ENCODE results near the gene PDGFC.

Gene PDGFC

GRCh38 chr4:156764145-156764544 is 207.5 kb downstream of the PDGFC start:
- Histone ChIP-seq H3K9me2 (ENCODE audit: low read depth, low read length) (no peaks in the 10 kb centered on the region), H3K27ac (ENCODE audit: low read depth, low read length, poor library complexity, severe bottlenecking) (no peak overlapping the region), H3K79me2 (ENCODE audit: insufficient read depth, low read length) (no peaks in the 10 kb centered on the region), H3K9me3 (ENCODE audit: low read length) (no peaks in the 10 kb centered on the region), H3K4me1 (ENCODE audit: insufficient read depth, low read length, severe bottlenecking) (no peaks in the 10 kb centered on the region), H3F3A (ENCODE audit: insufficient read depth, low read length) (no peaks in the 10 kb centered on the region), H3K4me3 (ENCODE audit: low read depth, low read length, poor library complexity, severe bottlenecking) (no peak overlapping the region), H4K20me1 (ENCODE audit: insufficient read depth, low read length) (no peaks in the 10 kb centered on the region), H3K36me3 (ENCODE audit: insufficient read depth, low read length) (no peaks in the 10 kb centered on the region), H3K4me2 (ENCODE audit: low read length) (no peak overlapping the region), H3K27me3 (ENCODE audit: insufficient read depth, low read length) (no peaks in the 10 kb centered on the region), H3K9ac (ENCODE audit: low read length) (no peak overlapping the region), H2AFZ (ENCODE audit: low read length) (no peak overlapping the region)
- no peak for TF ChIP-seq CTCF (IDR thresholded peaks at IDR 0.05; ENCODE audit: low read length)
- no peak for TF ChIP-seq EZH2 (IDR thresholded peaks at IDR 0.05; ENCODE audit: borderline replicate concordance, low read length)

GRCh38 chr4:156763511-156763910 is 208.1 kb downstream of the PDGFC start:
- Histone ChIP-seq H4K20me1 (ENCODE audit: insufficient read depth, low read length) (no peaks in the 10 kb centered on the region), H3K9ac (ENCODE audit: low read length) (no peak overlapping the region), H3K4me1 (ENCODE audit: insufficient read depth, low read length, severe bottlenecking) (no peaks in the 10 kb centered on the region), H2AFZ (ENCODE audit: low read length) (no peak overlapping the region), H3K36me3 (ENCODE audit: insufficient read depth, low read length) (no peaks in the 10 kb centered on the region), H3K4me2 (ENCODE audit: low read length) (no peak overlapping the region), H3K27ac (ENCODE audit: low read depth, low read length, poor library complexity, severe bottlenecking) (no peak overlapping the region), H3K9me2 (ENCODE audit: low read depth, low read length) (no peaks in the 10 kb centered on the region), H3K79me2 (ENCODE audit: insufficient read depth, low read length) (no peaks in the 10 kb centered on the region), H3F3A (ENCODE audit: insufficient read depth, low read length) (no peaks in the 10 kb centered on the region), H3K27me3 (ENCODE audit: insufficient read depth, low read length) (no peaks in the 10 kb centered on the region), H3K9me3 (ENCODE audit: low read length) (no peaks in the 10 kb centered on the region), H3K4me3 (ENCODE audit: low read depth, low read length, poor library complexity, severe bottlenecking) (no peak overlapping the region)
- TF ChIP-seq CTCF (IDR thresholded peaks at IDR 0.05; ENCODE audit: low read length): no peak
- TF ChIP-seq EZH2 (IDR thresholded peaks at IDR 0.05; ENCODE audit: borderline replicate concordance, low read length): no peak

- Histone ChIP-seq H3K9me3 (ENCODE audit: low read length) (no peaks in the 10 kb centered on the region), H2AFZ (ENCODE audit: low read length) (no peak overlapping the region), H3K4me1 (ENCODE audit: insufficient read depth, low read length, severe bottlenecking) (no peaks in the 10 kb centered on the region), H3K27me3 (ENCODE audit: insufficient read depth, low read length) (no peaks in the 10 kb centered on the region), H3K27ac (ENCODE audit: low read depth, low read length, poor library complexity, severe bottlenecking) (no peak overlapping the region), H3K36me3 (ENCODE audit: insufficient read depth, low read length) (no peaks in the 10 kb centered on the region), H3K9me2 (ENCODE audit: low read depth, low read length) (no peaks in the 10 kb centered on the region), H4K20me1 (ENCODE audit: insufficient read depth, low read length) (no peaks in the 10 kb centered on the region), H3K4me2 (ENCODE audit: low read length) (no peak overlapping the region), H3K4me3 (ENCODE audit: low read depth, low read length, poor library complexity, severe bottlenecking) (no peak overlapping the region), H3K9ac (ENCODE audit: low read length) (no peak overlapping the region), H3F3A (ENCODE audit: insufficient read depth, low read length) (no peaks in the 10 kb centered on the region), H3K79me2 (ENCODE audit: insufficient read depth, low read length) (no peaks in the 10 kb centered on the region)
- no peak for TF ChIP-seq CTCF (IDR thresholded peaks at IDR 0.05; ENCODE audit: low read length)
Observed at GRCh38 chr4:156762851-156763250, 208.7 kb downstream of the PDGFC start.

All from OCI-LY1 (cell line).